NCI-H128 (cell line): Measurements from ENCODE around the gene SYT9.
"Not testable (repeated sequence)": the region's sequence is repeated elsewhere in the genome, so short reads cannot be mapped to it uniquely, and the experiment has no call there.

Experiments
- DNase-seq: peaks from one replicate; lab custom pipeline; 2025; ENCODE audit not compliant: unreplicated experiment; lab: John Stamatoyannopoulos, UW

Gene SYT9

DNA sequence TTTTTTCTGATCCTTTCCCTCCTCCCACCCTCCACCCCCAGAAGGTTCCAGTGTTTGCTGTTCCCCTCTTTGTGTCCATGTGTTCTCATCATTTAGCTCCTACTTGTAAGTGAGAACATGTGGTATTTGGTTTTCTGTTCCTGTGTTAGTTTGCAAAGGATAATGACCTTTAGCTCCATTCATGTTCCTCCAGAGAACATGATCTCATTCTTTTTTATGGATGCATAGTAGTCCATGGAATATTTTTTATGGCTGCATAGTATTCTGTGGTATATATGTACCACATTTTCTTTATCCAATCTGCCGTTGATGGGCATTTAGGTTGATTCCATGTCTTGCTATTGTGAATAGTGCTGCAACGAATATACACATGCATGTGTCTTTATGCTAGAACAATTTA is 83.7 kb downstream of the SYT9 start:
- DNase-seq: not testable (repeated sequence)

DNA sequence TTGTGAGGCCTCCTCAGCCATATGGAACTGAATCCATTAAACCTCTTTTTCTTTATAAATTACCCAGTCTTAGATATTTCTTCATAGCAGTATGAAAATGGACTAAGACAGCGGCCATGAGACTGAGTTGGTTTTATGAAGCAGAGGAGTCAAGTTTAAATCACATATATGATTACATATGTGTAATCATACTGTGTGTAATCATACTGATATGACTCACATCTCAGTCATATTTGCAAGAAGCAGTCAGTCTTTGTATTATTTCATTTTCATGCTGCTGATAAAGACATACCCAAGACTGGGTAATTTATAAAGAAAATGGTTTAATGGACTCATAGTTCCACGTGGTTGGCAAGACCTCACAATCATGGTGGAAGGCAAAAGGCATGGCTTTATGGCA is 89.8 kb downstream of the SYT9 start:
- DNase-seq: no peak

DNA sequence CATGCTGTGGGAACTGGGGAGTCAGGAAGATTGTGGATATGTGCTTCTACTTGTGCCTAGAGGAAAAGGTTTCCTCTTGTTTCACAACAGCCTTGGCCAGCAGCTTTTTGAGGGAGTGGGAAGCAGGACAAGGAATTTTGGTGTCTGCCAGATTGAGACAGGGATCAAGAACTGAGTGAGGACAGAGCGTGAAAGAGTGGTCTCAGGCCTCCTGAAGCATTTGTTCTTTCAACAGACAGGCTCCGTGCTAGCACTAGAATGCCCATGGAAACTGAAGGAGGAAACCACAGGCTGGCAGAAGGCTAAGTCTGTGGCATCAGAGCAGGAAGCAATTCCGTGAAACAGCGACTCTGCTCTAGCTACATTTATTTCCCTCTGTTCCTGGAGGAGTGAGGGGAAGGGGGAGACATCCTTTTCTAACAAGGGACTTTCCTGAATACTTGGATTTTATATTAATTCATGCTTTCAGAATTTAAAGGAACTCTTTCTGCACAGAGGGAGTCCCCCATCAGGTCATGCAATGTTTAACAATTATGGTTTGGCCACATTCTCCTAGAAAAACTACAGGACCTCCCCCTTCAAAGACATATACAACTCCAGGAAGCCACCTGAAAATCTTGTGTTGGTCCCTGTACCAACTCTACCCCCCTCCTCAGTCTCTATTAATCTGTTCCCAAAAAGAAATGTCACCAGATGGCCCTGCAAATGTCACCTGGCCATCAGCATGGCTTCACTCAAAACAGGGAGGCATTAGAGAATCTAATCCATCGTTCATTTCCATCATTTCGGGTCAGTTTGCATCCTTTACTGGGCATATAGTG is 96.1 kb downstream of the SYT9 start:
- DNase-seq: no peak

DNA sequence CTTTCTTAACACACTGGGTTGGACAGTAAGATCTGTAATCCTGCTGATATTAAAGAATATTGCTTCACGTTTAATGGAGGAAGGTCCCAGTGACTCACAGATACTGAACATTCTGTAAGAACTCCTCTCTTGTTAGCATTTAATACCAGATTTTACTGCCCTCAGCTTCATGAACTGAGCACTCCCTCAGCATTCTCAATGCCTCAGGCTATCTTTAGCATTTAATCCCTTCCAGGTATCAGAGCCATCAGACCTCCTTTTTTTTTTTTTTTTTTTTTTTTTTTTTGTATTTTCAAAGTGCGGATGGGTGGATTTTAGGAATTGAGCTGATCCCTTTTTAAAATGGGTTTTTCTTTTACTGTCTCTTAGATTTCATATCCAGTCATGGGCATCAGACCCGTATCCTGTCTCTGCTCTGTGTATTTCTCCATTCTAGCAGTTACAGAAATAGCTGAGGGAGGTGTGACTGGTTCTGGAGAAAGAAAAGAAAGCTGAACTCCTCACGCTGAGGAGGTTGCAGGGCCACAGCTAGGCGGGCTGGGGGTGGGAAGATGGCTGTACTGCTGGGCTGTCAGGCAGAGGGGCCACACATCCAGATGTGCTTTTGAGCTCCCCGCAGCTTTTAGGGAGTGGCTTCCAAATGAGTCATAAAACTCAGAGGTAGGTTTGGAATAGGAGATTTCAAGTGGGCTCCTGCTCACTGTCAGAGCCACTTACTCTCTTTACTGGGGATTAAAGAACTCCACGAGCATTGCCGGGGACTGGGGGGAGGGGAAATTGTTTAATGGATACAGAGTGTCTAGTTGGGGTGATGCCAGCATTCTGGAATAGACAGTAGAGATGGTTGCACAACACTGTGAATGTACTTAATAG is 97.0 kb downstream of the SYT9 start:
- DNase-seq: no peak

DNA sequence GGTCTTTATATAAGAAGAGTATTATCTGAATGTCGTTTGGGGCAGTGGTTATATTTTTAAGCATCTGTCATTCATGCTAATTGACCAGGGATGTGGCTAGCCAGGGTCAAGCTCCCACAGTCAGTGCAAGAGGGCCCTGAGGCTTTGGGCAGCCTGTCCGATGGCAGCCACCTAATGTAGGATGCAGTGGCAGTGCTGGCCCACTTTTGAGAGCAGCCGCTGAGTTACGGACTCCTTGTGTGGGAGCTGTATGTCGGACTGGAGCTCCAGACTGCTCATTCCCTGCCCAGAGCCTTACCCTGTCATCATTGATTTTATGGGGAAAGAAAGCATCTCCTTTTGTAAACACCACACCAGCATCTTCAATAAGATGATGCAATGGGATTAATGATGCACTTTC is 99.5 kb downstream of the SYT9 start:
- no peak for DNase-seq

- DNase-seq: no peak
Observed at GRCh38 chr11:7353100-7353499, 101.4 kb downstream of the SYT9 start.

DNA sequence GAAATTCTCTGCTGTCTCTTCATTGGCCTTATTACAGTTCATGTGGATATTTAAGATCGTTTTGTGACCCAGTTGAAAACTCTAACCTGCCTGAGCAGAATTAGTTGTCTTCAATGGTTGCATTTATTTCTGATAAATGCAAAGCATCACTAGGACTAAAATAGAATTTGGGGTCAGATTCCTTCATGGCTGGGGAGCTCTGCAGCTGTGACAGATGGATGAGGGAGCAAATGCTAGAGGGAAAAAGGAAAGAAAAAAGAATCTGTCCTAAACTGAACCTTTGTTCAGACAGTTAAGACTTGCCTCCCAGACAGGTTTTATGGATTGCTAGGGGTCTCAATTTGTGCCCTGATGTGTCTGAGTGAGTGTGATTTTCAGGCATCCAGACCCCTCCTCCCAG is 113.0 kb downstream of the SYT9 start:
- DNase-seq: no peak

DNA sequence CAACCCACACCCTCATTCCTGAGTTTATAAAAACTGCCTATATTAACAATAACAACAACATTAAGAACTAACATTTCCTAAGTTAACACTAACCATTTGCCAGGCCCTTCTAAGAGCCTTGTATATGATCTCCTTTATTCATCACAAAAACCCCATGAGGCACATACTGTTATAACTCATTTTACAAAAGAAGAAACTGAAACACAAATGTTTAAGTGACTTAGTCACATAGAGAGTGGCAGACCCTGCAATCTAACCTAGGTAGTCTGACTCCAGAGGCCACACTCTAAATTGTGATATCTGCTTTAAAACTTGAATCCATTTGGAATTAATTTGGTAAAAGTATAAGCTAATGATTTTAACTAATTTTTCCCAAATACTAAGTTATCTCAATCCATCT is 116.1 kb downstream of the SYT9 start:
- no peak for DNase-seq

GRCh38 chr11:7376386-7376785 is 124.7 kb downstream of the SYT9 start:
- DNase-seq: no peak

DNA sequence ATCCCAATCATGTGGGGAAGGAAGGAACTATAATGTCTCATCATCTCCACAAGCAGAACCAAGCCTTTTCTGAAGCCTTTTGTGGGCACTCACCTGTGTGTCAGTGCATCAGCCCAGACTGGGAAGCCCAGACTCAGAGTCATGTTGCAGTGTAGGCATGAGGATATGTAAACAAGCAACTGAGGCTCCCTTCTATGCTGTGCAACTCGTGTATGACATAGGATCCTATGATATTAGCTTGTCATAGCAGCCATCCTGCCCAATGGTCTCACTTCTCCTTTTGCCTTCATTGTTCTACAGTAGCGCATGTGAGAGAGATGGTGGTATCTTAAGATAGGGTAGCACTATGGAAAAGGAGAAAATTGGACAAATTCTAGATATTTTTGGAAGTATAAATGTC is 130.2 kb downstream of the SYT9 start:
- no peak for DNase-seq

- DNase-seq: no peak
Observed at GRCh38 chr11:7383406-7383805, 131.7 kb downstream of the SYT9 start.

- DNase-seq: no peak
Observed at GRCh38 chr11:7384691-7385090, 133.0 kb downstream of the SYT9 start.

GRCh38 chr11:7385532-7385931 is 133.8 kb downstream of the SYT9 start:
- DNase-seq: no peak

GRCh38 chr11:7413961-7414915 is 162.5 kb downstream of the SYT9 start:
- DNase-seq: no peak

- no peak for DNase-seq
Observed at GRCh38 chr11:7414973-7415817, 163.5 kb downstream of the SYT9 start.

- DNase-seq: no peak
Observed at GRCh38 chr11:7416080-7416479, 164.4 kb downstream of the SYT9 start.

- DNase-seq: no peak
Observed at GRCh38 chr11:7417328-7417727, 165.6 kb downstream of the SYT9 start.

DNA sequence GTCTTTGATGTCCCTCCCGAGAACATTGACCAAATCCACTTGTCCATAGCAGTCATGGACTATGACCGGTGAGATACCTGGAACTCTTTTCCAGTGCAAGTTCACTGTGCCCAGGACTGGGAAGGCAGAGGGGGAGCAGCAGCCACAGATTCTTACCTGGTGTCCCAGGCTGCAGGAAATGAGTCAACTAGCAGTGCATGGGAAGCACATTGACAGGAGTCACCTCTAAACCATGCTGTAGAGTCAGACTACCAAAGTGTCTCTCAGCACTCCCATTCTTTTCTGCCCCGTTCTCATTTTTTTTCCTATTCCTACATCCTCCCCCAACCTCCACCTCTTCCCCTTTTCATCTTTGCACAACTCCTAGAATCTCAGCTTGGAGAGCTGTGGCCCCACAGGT is 166.4 kb downstream of the SYT9 start:
- no peak for DNase-seq

DNA sequence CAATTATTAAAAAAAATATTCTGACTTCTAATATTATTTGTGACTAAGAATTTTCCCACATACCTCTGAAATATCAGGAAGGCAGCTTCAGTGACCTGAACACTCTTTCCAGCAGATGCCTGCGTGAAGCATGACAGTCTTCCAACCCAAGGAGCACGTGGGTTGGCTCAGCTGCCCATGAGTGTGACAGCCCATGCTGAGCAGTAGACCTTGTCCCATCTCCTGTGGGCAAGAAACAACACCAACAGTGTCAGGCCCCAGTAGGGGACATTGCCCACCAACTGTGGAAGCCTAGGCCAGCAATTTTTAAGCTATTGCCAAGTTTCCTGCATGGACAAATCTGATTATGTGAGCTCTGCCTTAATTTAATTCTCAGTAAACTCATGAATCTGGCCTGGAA is 167.2 kb downstream of the SYT9 start:
- no peak for DNase-seq

- no peak for DNase-seq
Observed at GRCh38 chr11:7421136-7421535, 169.4 kb downstream of the SYT9 start.
